Ovary (tissue), 3 donors: ENCODE measurements around the gene GREM1.

Source experiments
- EP300 ChIP-seq: sonication (generic); formaldehyde crosslinking; IDR thresholded peaks from one replicate; pipeline ENCODE4 v1.6.1; 2017; ENCODE audit warnings: antibody characterized with exemption
- TF ChIP-seq, protein P1 (sequence below), 3 donors: fragments of 450-650 bp in 2 of 3; fragments of 200-600 bp in 1 of 3; IDR thresholded peaks; one replicate each; pipeline versions ENCODE4 v1.5.1 to v1.8.0; 2016 to 2022; ENCODE audit warnings: antibody characterized with exemption in 3 of 3, mild to moderate bottlenecking in 1 of 3
- donor health status: DM: no; HTN: no; CAD: no.

GRCh38 chr15:32690941-32691688 lies 26.7 kb upstream of the GREM1 start:
- TF ChIP-seq, protein P1, sequence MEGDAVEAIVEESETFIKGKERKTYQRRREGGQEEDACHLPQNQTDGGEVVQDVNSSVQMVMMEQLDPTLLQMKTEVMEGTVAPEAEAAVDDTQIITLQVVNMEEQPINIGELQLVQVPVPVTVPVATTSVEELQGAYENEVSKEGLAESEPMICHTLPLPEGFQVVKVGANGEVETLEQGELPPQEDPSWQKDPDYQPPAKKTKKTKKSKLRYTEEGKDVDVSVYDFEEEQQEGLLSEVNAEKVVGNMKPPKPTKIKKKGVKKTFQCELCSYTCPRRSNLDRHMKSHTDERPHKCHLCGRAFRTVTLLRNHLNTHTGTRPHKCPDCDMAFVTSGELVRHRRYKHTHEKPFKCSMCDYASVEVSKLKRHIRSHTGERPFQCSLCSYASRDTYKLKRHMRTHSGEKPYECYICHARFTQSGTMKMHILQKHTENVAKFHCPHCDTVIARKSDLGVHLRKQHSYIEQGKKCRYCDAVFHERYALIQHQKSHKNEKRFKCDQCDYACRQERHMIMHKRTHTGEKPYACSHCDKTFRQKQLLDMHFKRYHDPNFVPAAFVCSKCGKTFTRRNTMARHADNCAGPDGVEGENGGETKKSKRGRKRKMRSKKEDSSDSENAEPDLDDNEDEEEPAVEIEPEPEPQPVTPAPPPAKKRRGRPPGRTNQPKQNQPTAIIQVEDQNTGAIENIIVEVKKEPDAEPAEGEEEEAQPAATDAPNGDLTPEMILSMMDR (IDR thresholded peaks at IDR 0.05) = no peak
- TF ChIP-seq EP300 = no peak
